Measurements from ENCODE around the gene NFATC4.

Gene NFATC4

GRCh38 chr14:24367514-24368211 lies at the start of gene NFATC4:
TSS of gene NFATC4 (plus strand) at chr14:24368184. CDS start at chr14:24368341, 157 bp downstream.
- TF ChIP-seq CTCF (IDR thresholded peaks at IDR 0.05): no peak

- no peak for TF ChIP-seq CTCF (IDR thresholded peaks at IDR 0.05)
These were observed 46.6 kb upstream of the NFATC4 start for GRCh38 chr14:24321212-24321975.

GRCh38 chr14:24322672-24323071 lies 45.3 kb upstream of the NFATC4 start:
- no peak for TF ChIP-seq CTCF (IDR thresholded peaks at IDR 0.05)

GRCh38 chr14:24323341-24323740 lies 44.6 kb upstream of the NFATC4 start:
- TF ChIP-seq CTCF (IDR thresholded peaks at IDR 0.05): no peak

- no peak for TF ChIP-seq CTCF (IDR thresholded peaks at IDR 0.05)
These were observed 44.0 kb upstream of the NFATC4 start for GRCh38 chr14:24324024-24324423.

- TF ChIP-seq CTCF (IDR thresholded peaks at IDR 0.05): no peak
These were observed 42.9 kb upstream of the NFATC4 start for GRCh38 chr14:24325041-24325530.

GRCh38 chr14:24325963-24326362 lies 42.0 kb upstream of the NFATC4 start:
- TF ChIP-seq CTCF (IDR thresholded peaks at IDR 0.05): no peak
